Measurements from ENCODE around the gene CLEC11A. TPM values are rescaled to one million over a fixed set of nuclear protein-coding genes. Genes with fewer than 3 reads are reported as not detected.
"Not testable (repeated sequence)": the region's sequence is repeated elsewhere in the genome, so short reads cannot be mapped to it uniquely, and the experiment has no call there.

CLEC11A gene
- total RNA-seq, 2 experiments from 2014 or later = 2.0 to 4.5 TPM

DNA sequence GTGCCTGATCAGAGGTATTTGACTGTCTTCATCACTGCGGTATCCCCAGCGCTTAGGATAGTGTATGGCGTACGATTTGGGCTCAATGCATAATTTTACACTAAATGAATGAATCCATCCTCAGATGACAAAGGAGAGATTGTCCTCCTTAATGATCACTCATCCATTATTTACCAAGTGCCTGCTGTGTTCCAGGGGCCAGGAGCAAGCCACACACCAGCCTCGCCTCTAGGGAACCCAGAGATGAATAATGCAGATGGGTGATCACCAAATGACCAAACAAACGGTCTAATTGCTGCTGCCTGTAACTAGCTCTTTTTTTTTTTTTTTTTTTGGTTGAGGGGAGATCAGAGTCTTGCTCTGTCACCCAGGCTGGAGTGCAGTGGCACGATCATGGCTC, 41.2 kb downstream of the CLEC11A start:
- no peak overlapping the region for H3K4me2 ChIP-seq (ENCODE audit: low read length)
- H3K4me3 ChIP-seq (ENCODE audit: low read depth, low read length, poor library complexity, severe bottlenecking) = no peak overlapping the region
- BruUV-seq (replicated peaks) = no TSS peak
- no peak overlapping the region for H3K27ac ChIP-seq (ENCODE audit: low read depth, low read length, poor library complexity, severe bottlenecking)
- H3K79me2 ChIP-seq (ENCODE audit: insufficient read depth, low read depth, low read length) = no peaks in the 10 kb centered on the region
- DNase-seq (ENCODE audit: low spot score) = no peak
- TF ChIP-seq EZH2phosphoT487 (IDR thresholded peaks at IDR 0.05; ENCODE audit: borderline replicate concordance, low read depth, low read length) = no peak
- TF ChIP-seq, protein P1, sequence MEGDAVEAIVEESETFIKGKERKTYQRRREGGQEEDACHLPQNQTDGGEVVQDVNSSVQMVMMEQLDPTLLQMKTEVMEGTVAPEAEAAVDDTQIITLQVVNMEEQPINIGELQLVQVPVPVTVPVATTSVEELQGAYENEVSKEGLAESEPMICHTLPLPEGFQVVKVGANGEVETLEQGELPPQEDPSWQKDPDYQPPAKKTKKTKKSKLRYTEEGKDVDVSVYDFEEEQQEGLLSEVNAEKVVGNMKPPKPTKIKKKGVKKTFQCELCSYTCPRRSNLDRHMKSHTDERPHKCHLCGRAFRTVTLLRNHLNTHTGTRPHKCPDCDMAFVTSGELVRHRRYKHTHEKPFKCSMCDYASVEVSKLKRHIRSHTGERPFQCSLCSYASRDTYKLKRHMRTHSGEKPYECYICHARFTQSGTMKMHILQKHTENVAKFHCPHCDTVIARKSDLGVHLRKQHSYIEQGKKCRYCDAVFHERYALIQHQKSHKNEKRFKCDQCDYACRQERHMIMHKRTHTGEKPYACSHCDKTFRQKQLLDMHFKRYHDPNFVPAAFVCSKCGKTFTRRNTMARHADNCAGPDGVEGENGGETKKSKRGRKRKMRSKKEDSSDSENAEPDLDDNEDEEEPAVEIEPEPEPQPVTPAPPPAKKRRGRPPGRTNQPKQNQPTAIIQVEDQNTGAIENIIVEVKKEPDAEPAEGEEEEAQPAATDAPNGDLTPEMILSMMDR (conservative IDR thresholded peaks at IDR 0.05; ENCODE audit: low read length) = no peak
- no peaks in the 10 kb centered on the region for H3K9me3 ChIP-seq (ENCODE audit: low read length)
- H4K20me1 ChIP-seq (ENCODE audit: insufficient read depth, low read length) = no peaks in the 10 kb centered on the region
- intact Hi-C loops (cut with micrococcal nuclease; ENCODE audit: unreplicated experiment) = no loop called here
- no peaks in the 10 kb centered on the region for H3K4me1 ChIP-seq (ENCODE audit: insufficient read depth, low read length, poor library complexity, severe bottlenecking)
- H2AFZ ChIP-seq (ENCODE audit: low read length) = no peak overlapping the region
- H3K9me2 ChIP-seq (ENCODE audit: insufficient read depth, low read length) = no peaks in the 10 kb centered on the region
- ChIA-PET POLR2A (interaction anchor here (0.7 kb wide), 1 partner anchor 654 kb away, joined by 5 read pairs; no protein-coding TSS in a partner anchor), CTCF (ENCODE audit: unreplicated experiment) (no interaction called here)
- H3K36me3 ChIP-seq (ENCODE audit: insufficient read depth, low read length) = no peaks in the 10 kb centered on the region

DNA sequence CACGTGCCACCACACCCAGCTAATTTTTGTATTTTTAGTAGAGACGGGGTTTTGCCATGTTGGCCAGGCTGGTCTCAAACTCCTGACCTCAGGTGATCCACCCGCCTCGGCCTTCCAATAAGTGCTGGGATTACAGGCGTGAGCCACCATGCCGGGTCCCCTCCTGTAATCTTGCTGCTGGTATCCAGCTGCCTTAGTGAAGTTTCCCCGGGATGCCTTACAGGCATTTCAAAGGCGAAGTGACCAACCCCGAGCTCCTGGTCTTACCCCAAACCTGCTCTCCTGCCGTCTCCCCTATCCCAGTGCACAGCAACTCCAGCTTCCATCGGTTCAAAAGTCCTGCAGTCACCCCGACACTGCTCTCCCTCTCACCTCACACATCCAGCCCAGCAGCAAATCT, 43.6 kb downstream of the CLEC11A start:
- H3K9me2 ChIP-seq (ENCODE audit: insufficient read depth, low read length); POLR2A ChIA-PET; H3K36me3 ChIP-seq (ENCODE audit: insufficient read depth, low read length); H3K4me3 ChIP-seq (ENCODE audit: low read depth, low read length, poor library complexity, severe bottlenecking); H3K4me1 ChIP-seq (ENCODE audit: insufficient read depth, low read length, poor library complexity, severe bottlenecking); H3K4me2 ChIP-seq (ENCODE audit: low read length); H4K20me1 ChIP-seq (ENCODE audit: insufficient read depth, low read length); intact Hi-C loops (cut with micrococcal nuclease; ENCODE audit: unreplicated experiment); CTCF ChIA-PET (ENCODE audit: unreplicated experiment); DNase-seq (ENCODE audit: low spot score); H2AFZ ChIP-seq (ENCODE audit: low read length); H3K27ac ChIP-seq (ENCODE audit: low read depth, low read length, poor library complexity, severe bottlenecking); H3K79me2 ChIP-seq (ENCODE audit: insufficient read depth, low read depth, low read length); BruUV-seq (replicated peaks); H3K9me3 ChIP-seq (ENCODE audit: low read length): not testable (repeated sequence)

DNA sequence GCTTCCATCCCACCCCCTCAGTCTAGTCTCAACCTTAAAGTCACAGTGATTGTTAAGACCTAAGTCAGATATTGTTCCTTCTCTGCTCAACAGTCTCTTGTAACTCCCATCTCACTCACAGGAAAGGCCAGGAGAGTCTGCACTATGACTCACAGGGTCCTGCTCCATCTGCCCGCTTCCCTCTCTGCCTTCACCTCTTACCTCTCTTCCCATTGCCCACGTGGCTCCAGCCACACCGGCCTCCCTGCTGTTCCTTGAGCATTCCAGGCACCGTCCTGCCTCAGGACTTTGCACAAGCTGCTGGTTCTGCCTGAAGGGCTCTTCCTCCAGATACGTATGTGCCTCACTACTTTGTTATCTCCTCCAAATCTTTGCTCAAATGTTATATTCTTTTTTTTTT, 44.1 kb downstream of the CLEC11A start:
- H4K20me1 ChIP-seq (ENCODE audit: insufficient read depth, low read length); BruUV-seq (replicated peaks); H3K4me3 ChIP-seq (ENCODE audit: low read depth, low read length, poor library complexity, severe bottlenecking); H3K79me2 ChIP-seq (ENCODE audit: insufficient read depth, low read depth, low read length); H3K9me2 ChIP-seq (ENCODE audit: insufficient read depth, low read length); H3K27ac ChIP-seq (ENCODE audit: low read depth, low read length, poor library complexity, severe bottlenecking); intact Hi-C loops (cut with micrococcal nuclease; ENCODE audit: unreplicated experiment); H3K4me1 ChIP-seq (ENCODE audit: insufficient read depth, low read length, poor library complexity, severe bottlenecking); DNase-seq (ENCODE audit: low spot score); CTCF ChIA-PET (ENCODE audit: unreplicated experiment); POLR2A ChIA-PET; H3K9me3 ChIP-seq (ENCODE audit: low read length); H3K36me3 ChIP-seq (ENCODE audit: insufficient read depth, low read length); H3K4me2 ChIP-seq (ENCODE audit: low read length); H2AFZ ChIP-seq (ENCODE audit: low read length): not testable (repeated sequence)

DNA sequence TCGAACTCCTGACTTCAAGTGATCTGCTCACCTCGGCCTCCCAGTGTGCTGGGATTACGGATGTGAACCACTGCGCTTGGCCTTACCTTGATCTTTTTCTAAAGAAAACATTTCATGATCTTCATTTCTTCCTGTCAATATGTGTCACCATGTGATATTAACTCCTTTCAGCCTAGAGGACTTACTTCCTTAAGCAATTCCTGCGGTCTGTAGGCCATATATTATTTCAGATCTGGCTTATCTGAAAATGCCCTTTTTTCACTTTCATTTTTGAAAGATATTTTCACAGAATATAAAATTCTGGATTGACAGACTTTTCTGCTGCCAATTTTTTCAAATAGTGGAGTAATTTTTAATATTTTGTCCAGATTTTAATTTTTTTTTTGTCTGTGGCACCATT, 45.1 kb downstream of the CLEC11A start:
- Histone ChIP-seq H3K4me3 (ENCODE audit: low read depth, low read length, poor library complexity, severe bottlenecking) (no peak overlapping the region), H3K9me3 (ENCODE audit: low read length) (peaks cover 6% of the 10 kb centered on the region; the same call in 1 of the 2 replicates), H3K27ac (ENCODE audit: low read depth, low read length, poor library complexity, severe bottlenecking) (no peak overlapping the region), H3K4me1 (ENCODE audit: insufficient read depth, low read length, poor library complexity, severe bottlenecking) (no peaks in the 10 kb centered on the region), H4K20me1 (ENCODE audit: insufficient read depth, low read length) (no peaks in the 10 kb centered on the region), H2AFZ (ENCODE audit: low read length) (no peak overlapping the region), H3K9me2 (ENCODE audit: insufficient read depth, low read length) (no peaks in the 10 kb centered on the region), H3K36me3 (ENCODE audit: insufficient read depth, low read length) (no peaks in the 10 kb centered on the region), H3K4me2 (ENCODE audit: low read length) (no peak overlapping the region), H3K79me2 (ENCODE audit: insufficient read depth, low read depth, low read length) (no peaks in the 10 kb centered on the region)
- no peak for TF ChIP-seq EZH2phosphoT487 (IDR thresholded peaks at IDR 0.05; ENCODE audit: borderline replicate concordance, low read depth, low read length)
- TF ChIP-seq, protein P1 (conservative IDR thresholded peaks at IDR 0.05; ENCODE audit: low read length) = no peak
- intact Hi-C loops (cut with micrococcal nuclease; ENCODE audit: unreplicated experiment) = no loop called here
- ChIA-PET POLR2A (no interaction called here), CTCF (ENCODE audit: unreplicated experiment) (no interaction called here)
- DNase-seq (ENCODE audit: low spot score) = no peak
- no TSS peak for BruUV-seq (replicated peaks)

DNA sequence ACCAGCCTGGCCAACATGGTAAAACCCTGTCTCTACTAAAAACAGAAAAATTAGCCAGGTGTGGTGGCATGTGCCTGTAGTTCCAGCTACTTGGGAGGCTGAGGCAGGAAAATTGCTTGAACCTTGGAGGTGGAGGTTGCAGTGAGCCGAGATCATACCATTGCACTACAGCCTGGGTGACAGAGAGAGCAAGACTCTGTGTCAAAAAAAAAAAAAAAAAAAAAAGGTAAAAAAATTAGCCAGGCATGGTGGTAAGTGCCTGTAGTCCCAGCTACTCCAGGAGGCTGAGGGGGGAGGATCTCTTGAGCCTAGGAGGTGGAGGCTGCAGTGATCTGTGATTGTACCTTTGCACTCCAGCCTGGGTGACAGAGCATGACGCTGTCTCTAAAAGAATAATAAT, 47.0 kb downstream of the CLEC11A start, which contains the start of gene GPR32:
TSS of gene GPR32 (plus strand) at position 301 of the 400 bp plus-strand sequence. CDS start 137 bp downstream, outside the sequence.
- H2AFZ ChIP-seq (ENCODE audit: low read length); H3K4me3 ChIP-seq (ENCODE audit: low read depth, low read length, poor library complexity, severe bottlenecking); H3K27ac ChIP-seq (ENCODE audit: low read depth, low read length, poor library complexity, severe bottlenecking); H3K79me2 ChIP-seq (ENCODE audit: insufficient read depth, low read depth, low read length); H3K36me3 ChIP-seq (ENCODE audit: insufficient read depth, low read length); CTCF ChIA-PET (ENCODE audit: unreplicated experiment); DNase-seq (ENCODE audit: low spot score); H4K20me1 ChIP-seq (ENCODE audit: insufficient read depth, low read length); BruUV-seq (replicated peaks); H3K9me3 ChIP-seq (ENCODE audit: low read length); H3K4me1 ChIP-seq (ENCODE audit: insufficient read depth, low read length, poor library complexity, severe bottlenecking); H3K4me2 ChIP-seq (ENCODE audit: low read length); H3K9me2 ChIP-seq (ENCODE audit: insufficient read depth, low read length); intact Hi-C loops (cut with micrococcal nuclease; ENCODE audit: unreplicated experiment): not testable (repeated sequence)
- POLR2A ChIA-PET = interaction anchor here (0.6 kb wide), 2 partner anchors 11 to 103 kb away, joined by 3 to 4 read pairs; partner anchors contain the start of gene KLK2

Measured in OCI-LY7 (cell line).